ENCODE data around the gene HABP4. TPM values are rescaled to one million over a fixed set of nuclear protein-coding genes. Genes with fewer than 3 reads are reported as not detected.

Gene HABP4
- total RNA-seq, 1 donor from 2014 or later, result 8.9 TPM

- no peak for DNase-seq (ENCODE audit: low read depth, low spot score)
These were observed 65.9 kb downstream of the HABP4 start for GRCh38 chr9:96515621-96516470.

- no peak for DNase-seq (ENCODE audit: low read depth, low spot score)
These were observed 69.1 kb downstream of the HABP4 start for GRCh38 chr9:96519095-96519494.

- no peak for DNase-seq (ENCODE audit: low read depth, low spot score)
These were observed 69.8 kb downstream of the HABP4 start for GRCh38 chr9:96519787-96520186.

GRCh38 chr9:96522366-96522765 lies 72.4 kb downstream of the HABP4 start:
- no peak for DNase-seq (ENCODE audit: low read depth, low spot score)

- DNase-seq (ENCODE audit: low read depth, low spot score), result no peak
These were observed 73.4 kb downstream of the HABP4 start for GRCh38 chr9:96523374-96523773.

GRCh38 chr9:96524045-96524444 lies 74.1 kb downstream of the HABP4 start:
- no peak for DNase-seq (ENCODE audit: low read depth, low spot score)

GRCh38 chr9:96524764-96525163 lies 74.8 kb downstream of the HABP4 start:
- DNase-seq (ENCODE audit: low read depth, low spot score), result no peak

- DNase-seq (ENCODE audit: low read depth, low spot score), result no peak
These were observed 82.2 kb downstream of the HABP4 start for GRCh38 chr9:96532173-96532572.

- DNase-seq (ENCODE audit: low read depth, low spot score), result no peak
These were observed 90.1 kb downstream of the HABP4 start for GRCh38 chr9:96540106-96540505.

Other genes starting within 250 kb of the HABP4 start
- not detected in 2 replicates for gene HSD17B3, start 148.0 kb upstream of the HABP4 start, total RNA-seq
- 20.9 and 24.5 TPM in 2 replicates for gene SLC35D2, start 66.5 kb upstream of the HABP4 start, total RNA-seq
- gene ZNF367, start 31.8 kb upstream of the HABP4 start, total RNA-seq, result 10.0 and 16.8 TPM in 2 replicates
- 0.53 and 3.3 TPM in 2 replicates for gene CDC14B, start 169.7 kb downstream of the HABP4 start, total RNA-seq
- gene PRXL2C, start 205.1 kb downstream of the HABP4 start, total RNA-seq, result 22.9 and 25.1 TPM in 2 replicates